GM12872 (cell line): Measurements from ENCODE around the gene PITPNM3.

Experiments
- TF ChIP-seq, protein P1 (sequence below): IDR thresholded peaks from 3 replicates; pipeline ENCODE4 v1.5.1; 2011; ENCODE audit warnings: low read depth, mild to moderate bottlenecking, low read length, moderate library complexity; ENCODE audit not compliant: insufficient read depth

Gene PITPNM3

GRCh38 chr17:6437466-6437865, 118.9 kb downstream of the PITPNM3 start:
- TF ChIP-seq, protein P1, sequence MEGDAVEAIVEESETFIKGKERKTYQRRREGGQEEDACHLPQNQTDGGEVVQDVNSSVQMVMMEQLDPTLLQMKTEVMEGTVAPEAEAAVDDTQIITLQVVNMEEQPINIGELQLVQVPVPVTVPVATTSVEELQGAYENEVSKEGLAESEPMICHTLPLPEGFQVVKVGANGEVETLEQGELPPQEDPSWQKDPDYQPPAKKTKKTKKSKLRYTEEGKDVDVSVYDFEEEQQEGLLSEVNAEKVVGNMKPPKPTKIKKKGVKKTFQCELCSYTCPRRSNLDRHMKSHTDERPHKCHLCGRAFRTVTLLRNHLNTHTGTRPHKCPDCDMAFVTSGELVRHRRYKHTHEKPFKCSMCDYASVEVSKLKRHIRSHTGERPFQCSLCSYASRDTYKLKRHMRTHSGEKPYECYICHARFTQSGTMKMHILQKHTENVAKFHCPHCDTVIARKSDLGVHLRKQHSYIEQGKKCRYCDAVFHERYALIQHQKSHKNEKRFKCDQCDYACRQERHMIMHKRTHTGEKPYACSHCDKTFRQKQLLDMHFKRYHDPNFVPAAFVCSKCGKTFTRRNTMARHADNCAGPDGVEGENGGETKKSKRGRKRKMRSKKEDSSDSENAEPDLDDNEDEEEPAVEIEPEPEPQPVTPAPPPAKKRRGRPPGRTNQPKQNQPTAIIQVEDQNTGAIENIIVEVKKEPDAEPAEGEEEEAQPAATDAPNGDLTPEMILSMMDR: no peak

DNA sequence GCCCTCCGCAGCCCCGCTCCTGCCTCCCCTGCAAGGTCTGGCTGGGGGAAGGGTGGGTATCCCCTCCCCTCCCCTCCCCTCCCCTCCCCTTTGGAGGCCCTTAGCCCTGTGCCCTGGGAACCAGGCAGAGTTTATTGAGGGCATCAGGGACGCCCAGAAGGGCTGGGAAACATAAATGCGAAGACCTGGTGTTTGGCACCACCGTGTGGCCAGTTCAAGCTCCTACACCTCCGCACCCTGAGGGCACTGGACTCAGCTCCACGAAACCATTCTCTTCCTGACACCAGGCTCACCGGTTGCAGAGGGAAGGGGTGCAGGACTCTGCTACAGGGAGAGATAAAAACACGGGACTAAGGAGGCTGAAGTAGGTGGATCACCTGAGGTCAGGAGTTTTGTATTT, 120.4 kb downstream of the PITPNM3 start:
- TF ChIP-seq, protein P1: peak; percentile 91

GRCh38 chr17:6435051-6435450, 121.3 kb downstream of the PITPNM3 start, which contains the start of gene AIPL1:
Gene AIPL1, minus strand, starts transcription at chr17:6435121. Its CDS starts 17 bp downstream, at chr17:6435104.
- TF ChIP-seq, protein P1: no peak

DNA sequence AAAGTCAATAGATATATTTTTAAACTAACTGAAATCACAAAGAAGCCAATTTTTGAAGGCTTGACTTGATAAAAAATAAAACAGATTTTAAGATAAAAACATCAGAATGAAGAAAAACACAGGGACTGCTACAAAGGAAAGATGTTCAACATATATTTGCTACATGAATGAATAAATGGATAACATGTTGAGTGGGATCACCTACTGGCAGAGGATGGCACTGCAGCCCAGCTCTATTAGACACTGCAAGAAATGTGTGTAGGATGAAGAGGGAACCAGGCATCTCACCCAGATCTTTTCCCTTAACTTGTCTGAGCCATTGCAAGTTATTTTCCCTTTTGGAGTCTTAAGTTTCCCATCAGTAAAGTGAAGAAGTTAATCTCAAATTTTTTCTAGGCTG, 125.6 kb downstream of the PITPNM3 start:
- TF ChIP-seq, protein P1: peak; percentile 55; the same call in 2 of the 3 replicates

- TF ChIP-seq, protein P1: no peak
These were observed 127.1 kb downstream of the PITPNM3 start for GRCh38 chr17:6429266-6429665.

DNA sequence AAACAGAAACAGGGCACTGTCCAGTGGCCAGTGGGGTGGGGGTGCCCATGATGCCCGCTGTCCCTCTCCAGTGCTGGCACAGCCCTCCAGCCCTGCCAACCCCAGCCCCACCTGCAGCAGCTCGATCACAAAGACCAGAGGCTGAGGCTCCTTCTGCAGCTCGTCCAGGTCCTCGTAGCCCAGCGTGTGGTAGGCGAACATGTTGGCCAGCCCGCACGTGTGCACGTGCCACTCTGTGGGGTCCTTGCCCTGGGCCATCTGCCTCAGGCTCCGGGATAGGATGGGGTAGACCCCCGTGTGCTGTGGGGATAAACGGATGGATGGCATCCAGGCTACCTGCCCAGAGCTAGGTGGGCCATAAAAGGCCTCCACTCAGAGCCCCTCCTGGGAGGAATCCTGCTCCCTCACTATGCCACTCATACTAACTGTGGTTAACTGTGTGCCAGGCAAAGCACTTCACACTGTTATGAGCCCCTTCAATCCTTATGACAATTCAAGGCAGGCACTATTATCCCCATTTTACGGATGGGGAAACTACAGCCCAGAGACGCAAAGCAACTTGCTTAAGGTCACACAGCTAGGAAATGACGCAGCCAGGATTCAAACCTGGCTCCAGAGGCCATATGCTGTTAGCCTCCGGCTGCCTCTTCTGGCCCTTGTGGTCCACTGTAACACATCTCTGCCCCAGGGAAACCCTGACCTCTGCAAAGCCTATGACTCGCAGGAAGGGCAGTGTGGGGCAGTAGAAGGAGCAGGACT, 128.0 kb downstream of the PITPNM3 start:
- TF ChIP-seq, protein P1: no peak

DNA sequence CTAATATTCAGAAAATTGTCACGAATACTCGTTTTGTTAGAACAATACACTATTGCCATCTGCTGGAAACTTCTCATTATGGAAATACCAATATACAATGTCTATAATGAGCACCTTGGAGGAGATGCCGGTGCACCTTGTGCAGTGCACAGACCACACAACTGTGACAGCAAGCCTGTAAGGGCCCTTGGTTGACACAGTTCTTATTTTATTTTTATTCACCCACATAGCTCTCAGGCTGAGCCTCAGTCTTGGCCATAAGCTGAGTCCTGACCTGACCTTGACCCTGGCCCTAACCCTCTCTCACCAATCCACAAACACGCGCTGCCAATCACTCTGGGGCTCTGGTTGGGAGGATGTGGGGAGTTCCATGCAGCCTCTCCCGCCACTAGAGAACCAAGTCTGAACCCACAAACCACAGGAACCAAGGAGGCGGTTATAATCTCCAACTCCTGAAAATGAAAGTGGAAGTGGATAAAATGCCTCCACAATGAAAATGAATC, 129.0 kb downstream of the PITPNM3 start:
- TF ChIP-seq, protein P1: no peak
